GM23248 (cell line): ENCODE measurements around the gene NAA16. TPM values are rescaled to one million over a fixed set of nuclear protein-coding genes. Genes with fewer than 3 reads are reported as not detected.
"Not testable (repeated sequence)": the region's sequence is repeated elsewhere in the genome, so short reads cannot be mapped to it uniquely, and the experiment has no call there.

Experiments
- DNase-seq: peaks from one replicate; pipeline ENCODE4 v3.0.0-alpha.2; 2015
- H2AFZ ChIP-seq: fragments of 200-600 bp; sonication (generic); 2 replicates; pipeline ENCODE4 v1.6.1; 2016; ENCODE audit warnings: antibody characterized with exemption
- H3F3A ChIP-seq: fragments of 200-600 bp; sonication (generic); 2 replicates; pipeline ENCODE4 v1.6.1; 2016; ENCODE audit warnings: mild to moderate bottlenecking, antibody characterized with exemption, mixed run types; ENCODE audit not compliant: insufficient read depth
- H3K27ac ChIP-seq: fragments of 200-600 bp; sonication (generic); 2 replicates; pipeline ENCODE4 v1.5.1; 2016; ENCODE audit warnings: mild to moderate bottlenecking
- H3K27me3 ChIP-seq: fragments of 200-600 bp; sonication (generic); replicated peaks from 2 replicates; pipeline ENCODE4 v1.6.1; 2016; ENCODE audit warnings: mild to moderate bottlenecking; ENCODE audit not compliant: insufficient read depth
- H3K36me3 ChIP-seq: fragments of 200-600 bp; sonication (generic); 2 replicates; pipeline ENCODE4 v1.6.1; 2016; ENCODE audit warnings: low read depth, mild to moderate bottlenecking
- H3K4me1 ChIP-seq: fragments of 200-600 bp; sonication (generic); 2 replicates; pipeline ENCODE4 v1.6.1; 2016; ENCODE audit warnings: mild to moderate bottlenecking; ENCODE audit not compliant: insufficient read depth
- H3K4me2 ChIP-seq: fragments of 200-600 bp; sonication (generic); one replicate; pipeline ENCODE4 v1.6.1; 2016; ENCODE audit warnings: mild to moderate bottlenecking; ENCODE audit not compliant: unreplicated experiment
- H3K4me3 ChIP-seq: fragments of 200-600 bp; sonication (generic); 2 replicates; pipeline ENCODE4 v1.5.1; 2016; ENCODE audit warnings: mild to moderate bottlenecking
- H3K79me2 ChIP-seq: fragments of 200-600 bp; sonication (generic); 2 replicates; pipeline ENCODE4 v1.6.1; 2016; ENCODE audit warnings: mild to moderate bottlenecking; ENCODE audit not compliant: insufficient read depth
- H3K9ac ChIP-seq: fragments of 200-600 bp; sonication (generic); 2 replicates; pipeline ENCODE4 v1.6.1; 2016; ENCODE audit warnings: mild to moderate bottlenecking
- H3K9me2 ChIP-seq: fragments of 200-600 bp; sonication (generic); 2 replicates; pipeline ENCODE4 v1.6.1; 2016; ENCODE audit warnings: mixed run types, mild to moderate bottlenecking, moderate library complexity; ENCODE audit not compliant: insufficient read depth
- H3K9me3 ChIP-seq: fragments of 200-600 bp; sonication (generic); one replicate; pipeline ENCODE4 v1.6.1; 2017; ENCODE audit warnings: low read depth
- H4K20me1 ChIP-seq: fragments of 200-600 bp; sonication (generic); 2 replicates; pipeline ENCODE4 v1.6.0; 2016; ENCODE audit not compliant: insufficient read depth
- EZH2 ChIP-seq: fragments of 200-600 bp; sonication (generic); IDR thresholded peaks from 2 replicates; pipeline ENCODE4 v1.6.1; 2018; ENCODE audit warnings: antibody characterized with exemption, mild to moderate bottlenecking; ENCODE audit not compliant: insufficient read depth, poor library complexity, severe bottlenecking
- EZH2phosphoT487 ChIP-seq: fragments of 200-600 bp; sonication (generic); IDR thresholded peaks from 2 replicates; pipeline ENCODE4 v1.6.1; 2018; ENCODE audit warnings: antibody characterized with exemption, moderate library complexity, mild to moderate bottlenecking, low read depth; ENCODE audit not compliant: insufficient read depth
- WGBS, 2 experiments: methylation state at CpG; one replicate each; pipeline ENCODE4 v1.1.6; 2015 to 2017; ENCODE audit warnings: low lambda C conversion rate in 2 of 2, low coverage in 1 of 2; ENCODE audit errors: missing lambda C conversion rate in 2 of 2; 5-methylcytosine and 5-hydroxymethylcytosine counted together
- in situ Hi-C: fragments of 300-500 bp; cut with MboI; formaldehyde crosslinking; loops from 2 replicates; pipeline ENCODE4 v1.15.0; 2020
- polyA plus RNA-seq: library from polyadenylated mRNA; unstranded; fragments of >200 nt; fragmentation: Nextera tagmentation; extraction: Ambion mirVana; gene quantifications from 2 replicates; pipeline ENCODE4 v1.2.1, GENCODE V29; 2016
- total RNA-seq: library from RNA; depleted of rRNA; stranded (reverse); fragments of >200 nt; shearing (Covaris generic); gene quantifications from 2 replicates; pipeline ENCODE4 v1.2.3, GENCODE V29; 2014

Gene NAA16
- total and polyA plus RNA-seq, 2 experiments from 2014 or later = 7.6 to 9.5 TPM

DNA sequence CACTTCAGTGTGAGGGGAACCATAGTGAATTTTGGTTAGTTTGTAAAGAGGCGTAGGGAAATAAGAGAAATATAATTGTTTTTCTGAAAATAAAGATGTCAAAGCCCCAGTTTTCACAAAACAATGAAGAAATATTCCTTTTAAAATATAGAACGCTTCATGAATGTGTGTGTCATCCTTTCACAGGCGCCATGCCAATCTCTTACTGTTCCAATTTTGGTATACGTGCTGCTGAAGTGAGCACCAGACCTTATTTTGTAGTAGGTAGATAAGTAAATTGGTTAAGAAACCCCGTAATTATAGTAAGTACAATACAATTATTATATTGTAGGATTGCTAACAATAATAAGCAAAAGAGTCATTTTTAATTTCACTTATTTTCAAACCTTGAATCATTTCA lies 43.3 kb downstream of the NAA16 start:
- peak; percentile 6 for DNase-seq
- Histone ChIP-seq H4K20me1 (no peaks in the 10 kb centered on the region), H3K4me1 (no peaks in the 10 kb centered on the region), H2AFZ (no peak overlapping the region), H3K79me2 (peaks cover 20% of the 10 kb centered on the region), H3K27me3 (no peaks in the 10 kb centered on the region), H3F3A (0 out of 2 replicates have a peak, but pooled peaks cover 4% of the 10 kb centered on the region), H3K27ac (no peak overlapping the region), H3K36me3 (peaks cover 12% of the 10 kb centered on the region), H3K9ac (no peak overlapping the region), H3K4me2 (no peak overlapping the region), H3K9me3 (no peaks in the 10 kb centered on the region), H3K9me2 (no peaks in the 10 kb centered on the region), H3K4me3 (no peak overlapping the region)
- TF ChIP-seq EZH2phosphoT487 (no peak), EZH2 (no peak)
- in situ Hi-C loops = no loop called here
- 76 to 77% methylated on average over 5 of the region's 5 CpGs for WGBS, 2 experiments

DNA sequence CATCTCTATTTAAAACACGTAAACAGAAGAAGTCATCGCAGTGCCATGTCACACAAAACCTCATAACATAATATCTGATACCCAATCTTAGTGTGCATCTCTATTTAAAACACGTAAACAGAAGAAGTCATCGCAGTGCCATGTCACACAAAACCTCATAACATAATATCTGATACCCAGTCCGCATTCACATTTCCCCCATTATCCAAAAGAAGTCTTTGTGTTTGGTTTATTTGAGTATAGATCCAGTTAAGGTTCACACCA lies 45.2 kb downstream of the NAA16 start:
- H3K79me2 ChIP-seq = peaks cover 18% of the 10 kb centered on the region
- peaks cover 17% of the 10 kb centered on the region for H3K36me3 ChIP-seq
- H3F3A ChIP-seq, in situ Hi-C loops, H3K4me3 ChIP-seq, H3K9me2 ChIP-seq, H3K27ac ChIP-seq, H3K9me3 ChIP-seq, DNase-seq, H2AFZ ChIP-seq, H3K4me1 ChIP-seq, H3K4me2 ChIP-seq, H3K9ac ChIP-seq, H4K20me1 ChIP-seq, H3K27me3 ChIP-seq: not testable (repeated sequence)
- WGBS, 2 experiments = 99 to 100% methylated on average over 5 of the region's 5 CpGs

- in situ Hi-C loops = no loop called here
- H3K9me2 ChIP-seq = no peaks in the 10 kb centered on the region
- no peak for DNase-seq
- no peaks in the 10 kb centered on the region for H4K20me1 ChIP-seq
- no peak for TF ChIP-seq EZH2
- TF ChIP-seq EZH2phosphoT487 = no peak
- H3K9me3 ChIP-seq = no peaks in the 10 kb centered on the region
- no peak overlapping the region for H3K9ac ChIP-seq
- peaks cover 17% of the 10 kb centered on the region for H3K36me3 ChIP-seq
- no peak overlapping the region for H3K27ac ChIP-seq
- H2AFZ ChIP-seq = no peak overlapping the region
- H3K27me3 ChIP-seq = no peaks in the 10 kb centered on the region
- WGBS, 2 experiments = 94 to 96% methylated on average over 6 of the region's 6 CpGs
- no peaks in the 10 kb centered on the region for H3F3A ChIP-seq
- no peak overlapping the region for H3K4me3 ChIP-seq
- H3K4me2 ChIP-seq = no peak overlapping the region
- 0 out of 2 replicates have a peak, but pooled peaks cover 6% of the 10 kb centered on the region for H3K4me1 ChIP-seq
- H3K79me2 ChIP-seq = peaks cover 18% of the 10 kb centered on the region
Observed at GRCh38 chr13:41356786-41357185, 45.7 kb downstream of the NAA16 start.

- H3K27me3 ChIP-seq = no peaks in the 10 kb centered on the region
Observed at GRCh38 chr13:41361491-41361890, 50.4 kb downstream of the NAA16 start.

DNA sequence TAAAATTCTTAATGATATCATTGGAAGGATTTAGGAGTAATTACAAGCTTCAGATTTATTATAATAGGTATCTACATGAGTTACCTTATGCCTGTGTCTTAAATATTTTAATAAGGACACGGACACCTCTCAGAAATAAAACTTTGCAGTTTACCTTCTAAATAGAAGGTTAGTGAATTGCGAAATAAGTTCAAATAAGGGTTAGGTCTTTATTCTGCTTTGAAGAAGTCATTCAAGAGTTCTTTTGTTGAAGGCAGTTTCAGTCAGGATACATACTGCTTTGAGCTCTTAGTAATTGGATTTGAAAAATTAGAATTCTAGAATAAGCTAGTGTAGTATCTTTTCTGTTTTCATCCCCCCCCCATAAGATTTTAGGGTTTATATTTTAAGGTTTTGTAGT lies 53.0 kb downstream of the NAA16 start:
- Histone ChIP-seq H3K79me2 (no peaks in the 10 kb centered on the region), H2AFZ (no peak overlapping the region), H3K9ac (no peak overlapping the region), H3F3A (no peaks in the 10 kb centered on the region), H4K20me1 (no peaks in the 10 kb centered on the region), H3K9me2 (no peaks in the 10 kb centered on the region), H3K4me1 (peaks cover 14% of the 10 kb centered on the region), H3K4me2 (no peak overlapping the region), H3K4me3 (no peak overlapping the region), H3K9me3 (no peaks in the 10 kb centered on the region), H3K27me3 (no peaks in the 10 kb centered on the region), H3K27ac (no peak overlapping the region), H3K36me3 (peaks cover 43% of the 10 kb centered on the region)
- 93 to 98% methylated on average over 2 of the region's 2 CpGs for whole genome bisulfite sequencing, 2 experiments
- TF ChIP-seq EZH2 = no peak
- no peak for TF ChIP-seq EZH2phosphoT487
- in situ Hi-C loops = no loop called here
- no peak for DNase-seq

More at GRCh38 chr13:41361491-41361890, 50.4 kb downstream of the NAA16 start:
- Histone ChIP-seq H3K9me3 (no peaks in the 10 kb centered on the region), H3K9ac (no peak overlapping the region), H2AFZ (no peak overlapping the region), H3K9me2 (no peaks in the 10 kb centered on the region), H3K4me3 (no peak overlapping the region), H3K79me2 (peaks cover 3% of the 10 kb centered on the region; the same call in 1 of the 2 replicates), H3K27ac (no peak overlapping the region), H3K36me3 (peaks cover 32% of the 10 kb centered on the region), H3K4me1 (peaks cover 14% of the 10 kb centered on the region), H4K20me1 (no peaks in the 10 kb centered on the region), H3K4me2 (no peak overlapping the region), H3F3A (no peaks in the 10 kb centered on the region)
- 54 to 55% methylated on average over 5 of the region's 5 CpGs for WGBS, 2 experiments
- in situ Hi-C loops = no loop called here
- peak; percentile 42 for DNase-seq
- TF ChIP-seq EZH2phosphoT487 = no peak
- no peak for TF ChIP-seq EZH2
